Measurements from ENCODE around the gene TDRD7. TPM values are rescaled to one million over a fixed set of nuclear protein-coding genes. Genes with fewer than 3 reads are reported as not detected.

Gene TDRD7
- total RNA-seq: 10 to 100 TPM in 1 of 2 donors, 1 to 10 TPM in 1; 9.3 to 18.0 TPM

- H3K36me3 ChIP-seq: no peaks in the 10 kb centered on the region
- intact Hi-C loops (cut with DNase I): loop anchor here (5.0 kb wide), 2 partner anchors 185 to 205 kb away; no protein-coding TSS in a partner anchor
- TF ChIP-seq CTCF (IDR thresholded peaks at IDR 0.05): peak; percentile 97 to 99 (median 98)
- peak; percentile 42 for TF ChIP-seq POLR2A (IDR thresholded peaks at IDR 0.05)
- TF ChIP-seq POLR2AphosphoS5 (IDR thresholded peaks at IDR 0.05): peak; percentile 37
- under 1% methylated on average over 43 of the region's 115 CpGs for WGBS
- H3K4me3 ChIP-seq: peak within 1 kb of the TSS; percentile 90 to 97
- peaks cover 6% of the 10 kb centered on the region for H3K4me1 ChIP-seq (replicated peaks)
- H3K27me3 ChIP-seq (replicated peaks; ENCODE audit: insufficient read depth): no peaks in the 10 kb centered on the region
- peak; percentile 75 for DNase-seq (ENCODE audit: low spot score)
- peak within 1 kb of the TSS; percentile 82 to 83 for H3K27ac ChIP-seq
- no peaks in the 10 kb centered on the region for H3K9me3 ChIP-seq
Measured at GRCh38 chr9:97411789-97412625, at the start of gene TDRD7. TDRD7 (plus strand) TSS chr9:97412096; CDS start chr9:97428466, 16,370 bp downstream.

GRCh38 chr9:97362777-97363545 lies 48.9 kb upstream of the TDRD7 start:
- Histone ChIP-seq H3K4me3 (no peak overlapping the region), H3K27me3 (replicated peaks; ENCODE audit: insufficient read depth) (no peaks in the 10 kb centered on the region), H3K4me1 (replicated peaks) (no peaks in the 10 kb centered on the region), H3K36me3 (peaks cover 0 to 2% of the 10 kb centered on the region in 2 donors), H3K9me3 (no peaks in the 10 kb centered on the region), H3K27ac (no peak overlapping the region)
- no peak for DNase-seq (ENCODE audit: low spot score)
- intact Hi-C loops (cut with DNase I): no loop called here
- TF ChIP-seq POLR2A (IDR thresholded peaks at IDR 0.05) (no peak), POLR2AphosphoS5 (IDR thresholded peaks at IDR 0.05) (no peak), CTCF (IDR thresholded peaks at IDR 0.05) (no peak)
- 93% methylated on average over 5 of the region's 5 CpGs for WGBS

GRCh38 chr9:97363661-97364299 lies 48.1 kb upstream of the TDRD7 start:
- DNase-seq (ENCODE audit: low spot score): no peak
- WGBS: 78% methylated on average over 11 of the region's 11 CpGs
- no peaks in the 10 kb centered on the region for H3K36me3 ChIP-seq
- intact Hi-C loops (cut with DNase I): no loop called here
- H3K27ac ChIP-seq: no peak overlapping the region
- no peaks in the 10 kb centered on the region for H3K9me3 ChIP-seq
- TF ChIP-seq POLR2A (IDR thresholded peaks at IDR 0.05) (no peak), CTCF (IDR thresholded peaks at IDR 0.05) (no peak), POLR2AphosphoS5 (IDR thresholded peaks at IDR 0.05) (no peak)
- H3K27me3 ChIP-seq (replicated peaks; ENCODE audit: insufficient read depth): no peaks in the 10 kb centered on the region
- no peaks in the 10 kb centered on the region for H3K4me1 ChIP-seq (replicated peaks)
- H3K4me3 ChIP-seq: no peak overlapping the region

- WGBS: 56% methylated on average over 8 of the region's 8 CpGs
- Histone ChIP-seq H3K4me3 (no peak overlapping the region), H3K4me1 (replicated peaks) (no peaks in the 10 kb centered on the region), H3K27ac (no peak overlapping the region), H3K27me3 (replicated peaks; ENCODE audit: insufficient read depth) (no peaks in the 10 kb centered on the region), H3K36me3 (no peaks in the 10 kb centered on the region), H3K9me3 (no peaks in the 10 kb centered on the region)
- TF ChIP-seq CTCF (IDR thresholded peaks at IDR 0.05) (no peak), POLR2AphosphoS5 (IDR thresholded peaks at IDR 0.05) (no peak), POLR2A (IDR thresholded peaks at IDR 0.05) (no peak)
- intact Hi-C loops (cut with DNase I): no loop called here
- no peak for DNase-seq (ENCODE audit: low spot score)
Measured at GRCh38 chr9:97364769-97365490, 47.0 kb upstream of the TDRD7 start.

All from prostate gland (tissue), 2 donors.